IPS-11a (cell line): ENCODE results near the gene ZBED3.

ENCODE experiments used
- H3K4me3 ChIP-seq: one replicate; pipeline ENCODE4 v1.5.1; 2013; ENCODE audit warnings: low read depth, low read length, control low read depth

The ZBED3 gene

GRCh38 chr5:77077829-77078176, 9.3 kb downstream of the ZBED3 start:
- peak overlapping the region; percentile 37 for H3K4me3 ChIP-seq

- H3K4me3 ChIP-seq, result peak overlapping the region; percentile 37
Observed at GRCh38 chr5:77076961-77077828, 9.9 kb downstream of the ZBED3 start.

- no peak overlapping the region for H3K4me3 ChIP-seq
Observed at GRCh38 chr5:77074745-77075144, 12.3 kb downstream of the ZBED3 start.

GRCh38 chr5:77073667-77074066, 13.4 kb downstream of the ZBED3 start:
- no peak overlapping the region for H3K4me3 ChIP-seq

- no peak overlapping the region for H3K4me3 ChIP-seq
Observed at GRCh38 chr5:77066823-77067442, 20.2 kb downstream of the ZBED3 start.

GRCh38 chr5:77066184-77066583, 20.9 kb downstream of the ZBED3 start:
- H3K4me3 ChIP-seq, result no peak overlapping the region

- no peak overlapping the region for H3K4me3 ChIP-seq
Observed at GRCh38 chr5:77065256-77065655, 21.8 kb downstream of the ZBED3 start.

- no peak overlapping the region for H3K4me3 ChIP-seq
Observed at GRCh38 chr5:77064040-77064439, 23.0 kb downstream of the ZBED3 start.

GRCh38 chr5:77046416-77047073, 40.5 kb downstream of the ZBED3 start:
- H3K4me3 ChIP-seq, result no peak overlapping the region

- no peak overlapping the region for H3K4me3 ChIP-seq
Observed at GRCh38 chr5:77035950-77036349, 51.1 kb downstream of the ZBED3 start.

- no peak overlapping the region for H3K4me3 ChIP-seq
Observed at GRCh38 chr5:77033338-77033737, 53.7 kb downstream of the ZBED3 start.

- H3K4me3 ChIP-seq, result no peak overlapping the region
Observed at GRCh38 chr5:77032635-77033034, 54.5 kb downstream of the ZBED3 start.

GRCh38 chr5:77031891-77032290, 55.2 kb downstream of the ZBED3 start:
- H3K4me3 ChIP-seq, result no peak overlapping the region

- peak within 1 kb of the TSS; percentile 82 for H3K4me3 ChIP-seq
Observed at GRCh38 chr5:77030097-77031071, 56.7 kb downstream of the ZBED3 start, which contains the start of gene AGGF1. AGGF1 (plus strand) TSS chr5:77030404; CDS start chr5:77030767, 363 bp downstream.

GRCh38 chr5:77029376-77029885, 57.7 kb downstream of the ZBED3 start:
- no peak overlapping the region for H3K4me3 ChIP-seq

- H3K4me3 ChIP-seq, result no peak overlapping the region
Observed at GRCh38 chr5:77028631-77029375, 58.3 kb downstream of the ZBED3 start.

- H3K4me3 ChIP-seq, result no peak overlapping the region
Observed at GRCh38 chr5:77024490-77024889, 62.6 kb downstream of the ZBED3 start.

- no peak overlapping the region for H3K4me3 ChIP-seq
Observed at GRCh38 chr5:77022511-77023417, 64.3 kb downstream of the ZBED3 start.
